CD4-positive, alpha-beta T cell treated with Interferon gamma for 1 hour (primary cell): ENCODE results near the gene TMEM51.

ENCODE experiments used
- DNase-seq: peaks from one replicate; pipeline ENCODE4 v3.0.0-alpha.2; 2020

The TMEM51 gene

GRCh38 chr1:15153184-15153841, at the start of gene TMEM51:
TSS of gene TMEM51 (plus strand) at chr1:15153747. CDS start at chr1:15215088, 61,341 bp downstream.
- DNase-seq = no peak

GRCh38 chr1:15103906-15104305, 49.6 kb upstream of the TMEM51 start:
- DNase-seq = no peak

GRCh38 chr1:15104768-15105167, 48.8 kb upstream of the TMEM51 start:
- no peak for DNase-seq

GRCh38 chr1:15106608-15107007, 46.9 kb upstream of the TMEM51 start:
- no peak for DNase-seq

GRCh38 chr1:15107058-15107687, 46.4 kb upstream of the TMEM51 start:
- DNase-seq = no peak

- no peak for DNase-seq
Measured at GRCh38 chr1:15107911-15108310, 45.6 kb upstream of the TMEM51 start.

- no peak for DNase-seq
Measured at GRCh38 chr1:15110128-15110866, 43.2 kb upstream of the TMEM51 start.

GRCh38 chr1:15110867-15111230, 42.7 kb upstream of the TMEM51 start:
- no peak for DNase-seq

GRCh38 chr1:15113146-15113545, 40.4 kb upstream of the TMEM51 start:
- no peak for DNase-seq

- no peak for DNase-seq
Measured at GRCh38 chr1:15114884-15115283, 38.7 kb upstream of the TMEM51 start.

GRCh38 chr1:15115542-15116330, 37.8 kb upstream of the TMEM51 start:
- no peak for DNase-seq

- no peak for DNase-seq
Measured at GRCh38 chr1:15116966-15117365, 36.6 kb upstream of the TMEM51 start.

GRCh38 chr1:15117671-15118325, 35.7 kb upstream of the TMEM51 start:
- no peak for DNase-seq

GRCh38 chr1:15118579-15118978, 35.0 kb upstream of the TMEM51 start:
- DNase-seq = no peak

GRCh38 chr1:15120251-15120945, 33.1 kb upstream of the TMEM51 start:
- DNase-seq = no peak

GRCh38 chr1:15122331-15122730, 31.2 kb upstream of the TMEM51 start:
- DNase-seq = no peak

GRCh38 chr1:15123270-15123669, 30.3 kb upstream of the TMEM51 start:
- no peak for DNase-seq

GRCh38 chr1:15123925-15124324, 29.6 kb upstream of the TMEM51 start:
- DNase-seq = no peak

- no peak for DNase-seq
Measured at GRCh38 chr1:15124362-15125100, 29.0 kb upstream of the TMEM51 start.

GRCh38 chr1:15125101-15125745, 28.3 kb upstream of the TMEM51 start:
- no peak for DNase-seq

GRCh38 chr1:15128077-15128476, 25.5 kb upstream of the TMEM51 start:
- DNase-seq = no peak
